GM19397 (cell line): ENCODE data around the gene LTBP2.

Experiments used
- ATAC-seq: cut with Tn5 transposase; IDR thresholded peaks from one replicate; pipeline ENCODE4 v1.9.1; 2021; ENCODE audit warnings: mild to moderate bottlenecking, moderate library complexity; ENCODE audit not compliant: unreplicated experiment

LTBP2 gene

DNA sequence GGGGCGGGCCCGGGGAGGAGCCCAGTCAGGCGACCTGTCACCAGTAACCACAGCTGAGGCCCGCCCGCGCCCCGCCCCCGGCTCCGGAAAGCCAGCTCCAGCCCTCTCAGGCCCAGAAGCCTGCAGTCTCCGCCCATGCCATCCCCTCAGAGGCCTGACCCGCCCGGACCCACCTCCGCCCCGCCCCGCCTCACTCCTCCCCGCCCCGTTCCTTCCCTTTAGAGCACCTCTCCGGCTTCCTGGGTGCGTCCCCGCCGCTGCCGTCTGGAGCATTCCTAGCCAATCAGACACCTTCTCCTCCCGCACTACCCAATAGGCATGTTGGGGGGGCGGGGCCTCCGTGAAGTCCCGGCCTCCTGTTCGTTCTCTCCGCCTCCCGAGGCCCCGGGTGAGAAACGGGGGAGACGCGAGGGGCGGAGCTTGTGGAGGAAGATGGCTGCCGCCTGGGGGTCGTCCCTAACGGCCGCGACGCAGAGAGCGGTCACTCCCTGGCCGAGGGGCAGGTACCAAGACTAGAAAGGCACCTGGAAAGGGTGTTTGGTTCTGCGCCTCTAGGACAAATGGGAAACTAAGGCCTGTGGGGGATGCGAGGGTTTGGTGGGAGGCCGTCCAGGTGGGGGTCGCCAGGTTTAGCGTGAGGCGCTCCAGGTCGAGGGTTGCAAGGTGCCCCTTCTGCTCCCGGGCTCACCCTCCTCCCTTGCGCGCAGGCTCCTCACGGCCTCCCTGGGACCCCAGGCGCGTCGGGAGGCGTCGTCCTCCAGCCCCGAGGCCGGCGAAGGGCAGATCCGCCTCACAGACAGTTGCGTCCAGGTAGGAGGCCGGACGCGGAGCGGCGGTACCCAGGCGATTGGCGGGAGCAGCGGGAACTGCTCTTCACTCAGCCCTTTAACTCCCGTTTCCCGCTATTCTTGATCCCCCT, 118.4 kb downstream of the LTBP2 start, which contains the start of gene ISCA2:
Gene ISCA2, plus strand, starts transcription at position 423 of the 919 bp plus-strand sequence. Its CDS starts 10 bp downstream, at position 433.
- peak; percentile 89 for ATAC-seq

DNA sequence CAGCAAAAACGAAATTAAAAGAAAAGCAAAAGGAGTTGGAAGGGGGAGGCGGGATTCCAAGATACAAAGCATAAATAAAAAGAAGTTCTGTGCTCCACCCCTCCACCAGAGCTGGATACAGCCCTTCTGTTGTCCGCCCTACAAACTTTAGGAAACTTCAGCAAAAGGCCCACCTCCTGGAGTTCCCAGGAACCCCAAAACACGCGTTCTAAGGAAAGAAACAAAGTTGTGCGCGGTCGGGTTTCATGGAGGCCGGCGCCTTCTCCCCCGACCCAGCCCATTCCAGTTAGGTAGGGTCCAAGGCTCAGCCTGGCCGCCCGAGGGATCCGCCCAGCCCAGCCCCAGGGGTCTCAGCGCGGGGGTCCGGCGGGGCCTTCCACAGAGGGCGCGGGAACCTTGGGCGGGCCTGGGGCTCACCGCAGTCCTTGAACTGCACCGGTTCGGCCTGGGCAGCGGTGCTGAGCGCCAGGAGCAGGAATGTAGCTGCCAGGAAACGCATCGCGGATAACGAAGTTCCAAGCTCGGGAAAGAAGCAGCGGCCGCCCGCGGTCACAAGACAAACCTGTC, 119.2 kb downstream of the LTBP2 start, which contains the start of gene NPC2:
Gene NPC2, minus strand, starts transcription at position 530 of the 567 bp plus-strand sequence. Its CDS starts 31 bp downstream, at position 499.
- ATAC-seq: peak; percentile 15

DNA sequence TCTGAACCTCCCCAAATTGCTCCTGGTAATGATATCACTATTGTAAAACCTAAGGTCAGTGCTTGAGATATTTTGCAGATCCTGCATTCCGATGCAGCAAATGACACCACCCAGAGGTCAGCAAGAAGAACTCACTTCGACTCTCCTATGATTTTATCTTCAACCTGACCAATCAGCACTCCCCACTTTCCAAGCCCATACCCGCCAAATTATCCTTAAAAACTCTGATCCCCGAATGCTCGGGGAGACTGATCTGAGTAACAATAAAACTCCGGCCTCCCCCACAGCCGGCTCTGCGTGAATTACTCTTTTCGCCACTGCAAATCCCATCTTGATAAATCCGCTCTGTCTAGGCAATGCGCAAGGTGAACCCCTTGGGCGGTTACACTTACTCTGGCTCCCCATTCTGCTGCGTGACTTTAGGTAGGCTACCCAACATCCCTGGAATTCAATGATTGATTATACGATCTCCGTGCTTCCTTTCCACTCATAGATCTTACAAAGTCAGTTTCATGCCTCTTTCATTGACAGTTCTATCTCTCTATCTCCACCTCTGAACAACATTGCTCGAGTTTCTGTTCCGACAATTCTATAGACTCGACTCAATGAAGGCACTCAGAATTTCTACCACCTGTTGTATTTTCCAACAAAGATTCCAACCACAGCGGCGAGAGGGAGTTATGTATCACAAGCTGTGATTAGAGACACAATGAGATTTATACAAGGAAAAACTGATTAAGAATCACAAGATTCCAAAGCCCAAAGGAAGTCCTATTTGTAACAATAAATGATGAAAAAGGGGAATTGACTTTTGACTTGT, 119.9 kb downstream of the LTBP2 start:
- ATAC-seq: no peak

DNA sequence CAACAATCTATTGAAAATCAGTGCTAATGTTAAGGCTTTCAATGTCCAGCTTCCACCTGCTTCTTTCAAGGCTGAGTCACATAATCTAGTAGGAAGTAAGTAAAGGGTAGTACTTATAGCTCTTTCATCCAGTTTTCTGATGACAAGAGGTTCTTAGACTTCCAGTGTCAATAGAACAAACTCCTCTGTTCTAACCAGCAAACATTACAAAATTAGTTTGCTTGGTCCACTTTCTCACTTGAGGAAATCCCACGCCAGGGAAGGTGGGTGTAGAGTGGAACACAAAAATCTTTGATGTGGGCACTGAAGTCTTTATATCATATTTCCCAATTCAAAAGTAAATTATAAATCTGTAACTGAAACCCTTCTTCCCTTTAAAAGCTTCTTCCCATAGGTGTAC, 121.6 kb downstream of the LTBP2 start:
- no peak for ATAC-seq

DNA sequence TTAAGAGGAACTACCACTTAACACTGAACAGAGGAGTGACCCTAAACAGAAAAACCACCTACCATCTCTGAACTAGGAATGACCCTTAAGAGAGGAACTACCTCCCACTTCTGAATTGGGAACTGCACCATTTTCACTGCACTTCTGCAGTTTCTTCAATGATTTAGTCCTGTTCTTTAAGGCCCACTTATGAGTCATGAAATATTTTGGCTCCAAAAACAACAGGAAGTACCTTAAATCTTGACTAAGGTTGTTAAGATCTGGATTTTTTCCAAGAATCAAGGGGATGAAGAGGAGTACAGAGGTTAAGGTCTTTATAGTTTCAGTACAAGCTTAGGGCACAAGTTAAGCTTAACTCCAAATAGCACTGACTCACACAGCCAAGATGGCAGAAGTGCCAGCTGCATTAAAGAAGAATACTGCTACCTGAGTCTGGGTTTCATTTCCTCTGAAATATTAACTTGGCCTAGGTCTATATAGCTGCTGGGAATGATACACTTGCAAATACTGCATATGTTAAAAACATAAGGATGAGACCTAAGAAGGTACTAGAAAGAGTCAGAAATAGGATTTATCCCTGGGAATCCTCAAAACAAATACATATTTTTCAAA, 123.1 kb downstream of the LTBP2 start:
- ATAC-seq: no peak

DNA sequence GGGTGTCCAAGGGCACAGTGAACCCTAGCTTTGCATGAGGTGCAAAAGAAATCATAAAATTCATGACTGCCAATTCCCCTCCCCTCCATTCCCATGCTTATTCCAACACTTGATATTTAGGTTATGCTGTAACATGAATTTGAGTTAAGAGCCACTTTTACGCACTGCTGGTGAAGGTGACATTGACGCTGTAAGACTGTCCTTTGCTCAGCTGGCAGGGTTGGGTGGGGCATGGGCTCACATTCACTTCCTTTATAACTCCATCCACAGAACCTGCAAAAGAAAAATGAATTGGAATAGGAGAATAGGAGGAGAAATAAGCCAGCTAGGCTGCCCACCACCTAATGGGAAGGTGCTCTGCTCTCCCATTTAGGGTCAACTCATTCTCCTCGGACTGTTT, 125.9 kb downstream of the LTBP2 start:
- ATAC-seq: no peak

DNA sequence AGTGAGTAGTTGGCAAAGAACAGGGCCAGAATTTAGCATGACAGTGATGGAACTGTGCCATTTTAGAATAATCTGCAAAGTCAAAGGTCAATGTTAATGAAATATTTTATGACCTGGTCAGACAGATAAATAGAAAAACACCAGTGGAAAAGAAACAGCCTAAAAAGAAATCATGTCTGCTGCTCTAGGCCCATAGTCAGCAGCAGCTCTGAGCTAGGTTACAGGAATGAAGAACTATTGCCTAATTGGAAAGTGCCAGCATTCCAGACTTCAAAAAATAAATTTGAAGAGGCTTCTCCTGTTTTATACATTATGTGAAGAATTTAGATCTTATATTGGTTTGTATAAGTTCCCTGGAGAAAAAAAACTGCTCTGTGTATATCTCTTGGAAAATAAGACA, 128.7 kb downstream of the LTBP2 start:
- ATAC-seq: no peak

DNA sequence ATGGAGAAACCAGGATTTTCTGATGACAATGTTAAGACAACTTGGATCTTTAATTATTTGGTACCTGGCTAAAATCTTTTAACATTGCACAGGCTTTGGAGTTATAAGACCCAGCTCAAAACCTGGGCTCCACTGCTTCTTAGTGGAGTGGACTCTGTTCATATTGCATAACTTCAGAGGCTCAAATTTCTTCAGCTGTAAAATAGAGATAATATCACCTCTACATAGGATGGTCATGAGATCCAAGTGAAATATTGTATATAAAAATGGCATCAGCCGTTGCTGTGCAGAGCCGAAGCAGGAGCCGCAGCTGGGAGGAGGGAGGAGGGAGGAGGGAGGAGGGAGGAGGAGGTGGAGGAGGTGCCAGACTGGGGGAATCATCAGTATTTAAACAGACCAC, 129.5 kb downstream of the LTBP2 start:
- ATAC-seq: no peak

DNA sequence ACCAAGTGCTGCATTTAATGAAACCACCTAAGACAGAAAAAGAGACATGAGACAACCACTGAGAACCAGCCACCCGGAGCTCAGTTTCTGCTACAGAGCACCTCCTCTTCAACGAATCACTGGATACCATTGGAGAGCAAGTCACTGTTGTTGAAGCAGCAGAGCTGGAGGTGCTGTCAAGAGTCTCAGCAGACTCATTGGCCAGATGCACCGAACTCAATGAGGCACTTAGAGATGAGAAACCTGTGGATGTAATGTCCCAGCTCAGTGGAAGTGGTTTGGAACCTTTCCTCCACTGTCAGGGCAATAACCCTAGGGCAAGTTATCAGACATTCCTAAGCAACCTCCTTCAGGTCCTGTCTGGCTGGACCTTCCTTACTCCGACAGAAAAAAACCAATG, 132.0 kb downstream of the LTBP2 start:
- no peak for ATAC-seq

DNA sequence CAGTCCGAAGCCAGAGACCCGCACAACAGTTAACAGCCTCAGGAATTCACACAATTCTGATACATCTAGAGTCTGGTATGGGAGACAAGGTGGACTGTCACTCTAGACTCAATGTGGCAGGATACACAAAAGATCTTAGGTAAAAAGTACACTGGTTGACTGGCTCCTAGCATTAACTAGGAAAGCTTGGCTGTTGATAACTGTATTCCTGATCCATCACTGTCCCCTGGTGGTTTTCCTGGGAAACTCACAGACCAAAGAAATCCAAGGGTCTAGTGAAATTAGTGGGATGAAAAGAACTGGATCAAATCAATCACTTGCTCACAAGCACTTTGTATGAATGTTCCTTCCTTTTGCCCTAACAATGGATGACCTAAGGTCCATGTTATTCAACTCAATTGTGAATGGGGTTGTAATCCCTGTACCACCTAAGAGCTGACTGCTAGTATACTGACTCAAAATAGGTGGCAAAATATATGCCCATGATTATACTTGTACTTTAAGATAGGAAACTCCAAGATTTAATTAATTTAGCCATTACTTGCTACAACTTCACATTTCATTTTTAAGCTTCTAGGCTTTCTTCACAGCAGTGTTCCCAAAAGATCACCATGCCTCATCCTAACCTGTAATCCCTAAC, 132.9 kb downstream of the LTBP2 start:
- ATAC-seq: no peak

DNA sequence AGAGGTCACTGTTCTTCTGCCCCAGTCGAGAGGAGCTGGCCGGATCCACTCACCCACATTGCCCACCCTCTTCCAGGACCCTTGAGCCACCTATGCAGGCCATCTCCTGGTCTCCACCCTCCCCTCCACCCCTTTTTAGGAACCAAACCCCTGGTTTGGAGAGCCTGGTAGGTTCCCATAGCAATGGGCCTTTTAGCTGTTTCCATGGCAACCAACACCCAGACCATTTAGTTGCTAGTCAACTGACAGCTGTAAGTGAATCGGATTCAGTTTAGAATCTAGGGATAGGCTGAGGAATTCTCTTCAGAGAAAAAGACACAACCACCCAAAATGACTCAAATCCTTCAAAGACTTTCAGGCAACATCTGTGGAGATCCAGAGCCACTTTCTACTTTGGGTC, 135.4 kb downstream of the LTBP2 start:
- no peak for ATAC-seq

DNA sequence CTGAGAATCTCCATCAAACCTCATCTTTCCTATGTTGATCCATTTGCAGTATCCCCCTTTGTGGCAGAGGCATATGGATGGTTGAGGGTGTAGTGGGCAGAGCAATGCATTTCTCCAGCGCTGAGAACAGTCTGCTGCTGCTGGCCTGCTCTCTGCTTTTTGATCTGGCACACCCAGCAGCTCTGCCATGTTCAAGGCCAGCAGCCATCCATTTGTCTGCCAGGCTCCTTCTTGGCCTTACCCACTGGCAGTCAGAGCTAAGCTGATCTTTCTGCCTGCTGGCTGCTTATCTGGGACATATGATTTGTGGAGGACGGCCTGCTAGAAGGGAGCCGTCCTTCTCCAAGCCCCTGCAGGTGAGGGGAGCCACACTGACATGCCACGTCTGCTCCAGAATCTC, 135.9 kb downstream of the LTBP2 start:
- no peak for ATAC-seq

DNA sequence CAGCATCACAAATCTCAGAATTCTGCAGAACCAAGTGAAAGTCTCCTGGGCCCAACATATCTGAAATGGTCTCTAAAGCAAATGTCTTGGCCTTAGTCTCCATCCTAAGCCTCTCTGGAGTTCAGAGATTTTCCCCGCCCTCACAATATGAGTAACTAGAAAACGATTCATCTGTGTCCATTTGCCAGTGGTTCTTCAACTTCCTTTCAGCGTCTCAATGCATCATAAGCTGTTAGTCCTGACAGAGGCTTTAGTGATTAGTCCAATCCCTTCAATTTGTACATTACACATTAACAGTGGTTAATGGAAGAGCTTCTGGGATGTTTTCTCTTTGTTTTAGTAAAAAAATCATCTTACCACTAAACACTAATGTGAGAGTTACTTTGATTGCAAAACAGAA, 136.4 kb downstream of the LTBP2 start:
- ATAC-seq: no peak

DNA sequence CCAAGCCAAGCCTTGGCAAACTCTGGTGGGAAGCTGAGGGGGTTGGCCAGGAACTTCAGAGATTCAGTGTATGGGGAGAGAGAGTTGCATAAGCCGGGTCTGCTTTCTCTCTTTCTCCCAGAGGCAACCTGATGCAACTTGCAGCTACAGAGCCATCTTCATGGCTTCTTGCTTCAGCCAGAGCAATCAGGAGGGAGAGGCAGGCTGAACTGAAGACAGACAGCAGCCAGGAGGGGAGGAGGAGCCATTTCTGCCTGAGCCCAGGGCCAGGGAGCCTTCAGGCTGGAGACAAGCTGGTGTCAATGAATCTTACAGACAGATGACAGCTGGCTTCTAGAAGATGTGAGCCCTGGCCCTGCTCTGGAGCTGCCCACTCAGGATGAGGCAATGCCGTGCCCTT, 137.7 kb downstream of the LTBP2 start:
- no peak for ATAC-seq

DNA sequence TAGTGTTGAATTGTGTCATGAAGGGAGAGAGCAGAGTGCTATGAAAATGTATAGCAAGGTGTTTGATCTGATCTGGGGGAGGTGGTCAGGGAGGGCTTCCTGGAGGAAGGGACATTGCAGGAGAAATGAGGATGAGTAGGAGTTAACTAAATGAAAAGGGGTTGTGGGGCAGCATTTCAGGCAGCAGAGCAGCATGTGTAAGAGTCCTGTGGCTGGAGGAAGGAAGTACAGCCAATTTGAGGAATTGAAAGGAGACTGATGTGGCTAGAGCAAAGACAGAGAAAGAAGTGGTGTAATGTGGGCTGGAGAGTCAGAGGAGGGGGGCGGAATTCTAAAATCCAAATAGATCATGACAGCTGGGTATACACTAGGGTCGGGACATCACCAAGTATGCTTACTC, 139.4 kb downstream of the LTBP2 start:
- no peak for ATAC-seq

DNA sequence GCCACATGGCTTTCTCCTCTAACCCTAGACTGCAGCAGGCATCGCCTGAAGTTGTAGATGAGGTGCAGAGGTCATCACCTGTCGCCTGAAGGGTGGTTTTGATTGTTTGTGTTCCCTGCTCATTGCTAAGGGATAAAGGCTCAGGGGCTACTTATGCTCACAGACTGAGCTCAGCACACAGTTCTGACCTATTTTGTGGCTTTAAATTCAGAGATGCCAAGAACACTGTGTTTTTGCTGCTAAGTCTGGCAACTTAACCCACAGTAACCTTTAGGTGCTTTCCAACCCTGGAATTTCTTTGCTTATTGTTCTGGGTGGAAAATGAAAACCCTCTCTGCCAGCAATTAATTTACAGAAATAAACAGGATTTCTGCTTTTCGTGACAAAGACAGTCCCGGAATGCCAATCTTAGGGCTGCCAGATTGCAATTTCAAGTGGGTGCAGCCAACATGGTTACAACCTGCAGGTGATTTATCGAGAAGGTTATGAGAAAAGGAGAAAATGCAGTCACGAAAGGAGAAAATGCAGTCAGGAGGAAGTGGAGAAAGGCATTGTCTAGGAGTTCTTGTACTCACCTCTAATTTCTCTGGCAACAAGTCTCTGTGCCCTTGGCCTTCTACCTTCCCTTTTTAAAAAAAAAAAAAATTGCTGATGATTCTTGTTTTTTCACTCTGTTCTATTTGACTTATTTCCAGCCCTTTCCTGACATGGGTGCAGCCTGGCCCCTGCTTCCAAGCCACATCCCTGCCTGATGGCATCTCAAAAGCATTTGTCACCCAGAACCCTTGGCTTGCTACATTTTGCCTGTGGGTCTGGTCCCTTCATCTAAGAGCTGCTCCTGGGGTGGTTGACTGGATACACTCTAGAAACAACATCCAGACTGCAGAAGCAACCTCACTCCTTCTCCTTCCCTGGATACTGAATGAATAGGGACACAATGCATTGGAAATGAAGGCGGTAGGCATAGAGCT, 142.2 kb downstream of the LTBP2 start:
- no peak for ATAC-seq

DNA sequence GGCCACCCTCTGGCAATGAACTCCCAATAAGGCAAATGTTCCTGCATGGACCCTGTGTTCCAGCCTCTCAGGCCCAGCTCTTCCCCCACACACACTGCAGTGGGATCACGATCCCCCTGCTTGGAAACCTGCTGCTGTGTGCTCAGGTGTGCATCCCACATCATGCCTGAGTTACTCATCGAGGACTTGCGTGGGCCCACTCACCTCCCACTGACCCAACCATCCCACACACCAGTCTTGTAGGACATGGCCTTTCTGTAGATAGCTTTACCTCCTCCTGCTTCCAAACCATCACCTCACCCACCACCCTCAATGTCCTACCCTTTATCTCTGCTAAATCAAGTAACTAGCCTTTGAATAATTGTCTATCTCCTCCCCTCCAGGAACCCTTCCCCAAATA, 143.5 kb downstream of the LTBP2 start:
- no peak for ATAC-seq

DNA sequence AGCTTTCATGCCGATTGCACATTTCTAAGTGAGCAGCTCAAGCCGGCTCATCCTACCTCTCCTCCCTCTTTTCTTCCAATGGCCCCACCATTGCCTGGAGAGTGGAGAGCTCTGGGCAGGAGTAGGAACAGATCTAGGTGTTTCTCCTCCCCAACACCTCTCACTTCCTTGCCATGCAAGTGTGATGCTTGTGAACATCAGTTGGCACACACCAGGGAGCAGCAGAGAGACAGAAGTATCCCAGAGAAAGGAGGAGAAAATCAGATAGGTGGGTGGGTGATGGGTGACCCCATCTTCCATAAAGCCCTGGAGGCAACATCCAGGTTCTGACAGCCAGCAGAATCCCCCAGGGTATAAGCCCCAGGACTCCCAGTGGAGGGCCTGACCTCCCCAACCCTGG, 146.7 kb downstream of the LTBP2 start:
- ATAC-seq: no peak

DNA sequence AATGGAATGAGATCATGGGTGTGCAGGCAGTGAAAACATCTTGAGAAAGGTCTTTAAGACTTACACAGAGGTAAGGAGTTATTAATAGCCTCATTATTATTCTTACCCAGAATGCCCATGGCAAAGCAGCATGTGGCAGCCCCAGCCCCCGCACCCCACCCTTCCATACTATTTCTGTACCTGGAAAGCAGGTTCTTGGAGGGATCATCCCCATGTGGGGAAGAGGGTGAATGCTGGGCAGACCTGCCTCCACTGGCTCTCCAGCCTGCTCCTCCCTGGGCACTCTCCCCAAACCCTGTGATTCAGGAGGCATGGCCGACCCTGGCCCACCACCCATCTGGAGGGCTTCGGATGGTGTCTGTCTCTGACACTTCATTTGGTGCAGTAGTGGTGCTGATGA, 147.3 kb downstream of the LTBP2 start:
- ATAC-seq: no peak
